GM12892 (cell line): ENCODE measurements around the gene TGDS.
A peak's percentile ranks its signal among the peaks of the same experiment; 100 is the strongest.

Experiments used
- DNase-seq: peaks from one replicate; pipeline ENCODE4 v3.0.0; 2011; ENCODE audit not compliant: insufficient read length
- FAIRE-seq: peaks from 2 replicates; lab custom pipeline; 2011; peaks lifted over from hg19 to GRCh38; lab: Jason Lieb, UNC
- POLR2A ChIP-seq: IDR thresholded peaks from 2 replicates; pipeline ENCODE4 v1.6.1; 2011; ENCODE audit warnings: low read depth, low read length, control low read depth
- POLR2AphosphoS5 ChIP-seq: IDR thresholded peaks from 2 replicates; pipeline ENCODE4 v1.6.1; 2011; ENCODE audit warnings: low read depth, low read length, control low read depth
- TAF1 ChIP-seq: IDR thresholded peaks from 2 replicates; pipeline ENCODE4 v1.6.1; 2011; ENCODE audit warnings: low read depth, mild to moderate bottlenecking, control low read depth, low read length, borderline replicate concordance

Gene TGDS

GRCh38 chr13:94617389-94618000, 21.5 kb upstream of the TGDS start:
- no peak for DNase-seq
- peak; percentile 71 for FAIRE-seq
- TF ChIP-seq POLR2A = no peak
- TF ChIP-seq TAF1 = no peak
- no peak for TF ChIP-seq POLR2AphosphoS5

- no peak for TF ChIP-seq TAF1
- no peak for TF ChIP-seq POLR2AphosphoS5
- TF ChIP-seq POLR2A = no peak
- DNase-seq (no peak), FAIRE-seq (no peak)
Measured at GRCh38 chr13:94613051-94613450, 17.1 kb upstream of the TGDS start.

GRCh38 chr13:94612050-94612449, 16.1 kb upstream of the TGDS start:
- FAIRE-seq = no peak

GRCh38 chr13:94610475-94610874, 14.5 kb upstream of the TGDS start:
- TF ChIP-seq POLR2A (no peak), TAF1 (no peak), POLR2AphosphoS5 (no peak)
- FAIRE-seq = peak; percentile 68
- no peak for DNase-seq

More at GRCh38 chr13:94612050-94612449, 16.1 kb upstream of the TGDS start:
- no peak for DNase-seq
- TF ChIP-seq TAF1 (no peak), POLR2AphosphoS5 (no peak), POLR2A (no peak)

GRCh38 chr13:94609196-94609595, 13.2 kb upstream of the TGDS start:
- no peak for DNase-seq
- no peak for FAIRE-seq
- no peak for TF ChIP-seq POLR2AphosphoS5

- no peak for TF ChIP-seq POLR2A
- no peak for TF ChIP-seq TAF1
- TF ChIP-seq POLR2AphosphoS5 = no peak
- FAIRE-seq (no peak), DNase-seq (no peak)
Measured at GRCh38 chr13:94608586-94608985, 12.6 kb upstream of the TGDS start.

GRCh38 chr13:94607939-94608338, 12.0 kb upstream of the TGDS start:
- FAIRE-seq (no peak), DNase-seq (no peak)
- TF ChIP-seq POLR2AphosphoS5 (no peak), POLR2A (no peak), TAF1 (no peak)

- DNase-seq = no peak
- no peak for FAIRE-seq
- no peak for TF ChIP-seq TAF1
- TF ChIP-seq POLR2AphosphoS5 = no peak
- TF ChIP-seq POLR2A = no peak
Measured at GRCh38 chr13:94607056-94607455, 11.1 kb upstream of the TGDS start.

GRCh38 chr13:94602467-94602866, 6.5 kb upstream of the TGDS start:
- no peak for FAIRE-seq
- TF ChIP-seq POLR2A (no peak), TAF1 (no peak), POLR2AphosphoS5 (no peak)
- no peak for DNase-seq

GRCh38 chr13:94601446-94602431, 5.8 kb upstream of the TGDS start, which contains the start of gene GPR180:
GPR180 (plus strand) TSS chr13:94601857; CDS start chr13:94601928, 71 bp downstream.
- peak; percentile 87 for DNase-seq
- FAIRE-seq = peak; percentile 97
- TF ChIP-seq POLR2A (peak; percentile 79; the same call in 1 of the 2 replicates), TAF1 (no peak; the same call in 1 of the 2 replicates), POLR2AphosphoS5 (0 out of 2 replicates have a peak, but pooled peaks have one; percentile 53)

GRCh38 chr13:94599877-94600276, 3.9 kb upstream of the TGDS start:
- no peak for TF ChIP-seq POLR2AphosphoS5
- TF ChIP-seq TAF1 = no peak
- no peak for TF ChIP-seq POLR2A

GRCh38 chr13:94598281-94598680, 2.3 kb upstream of the TGDS start:
- FAIRE-seq = no peak
- TF ChIP-seq POLR2A (no peak), POLR2AphosphoS5 (no peak), TAF1 (no peak)

More at GRCh38 chr13:94599877-94600276, 3.9 kb upstream of the TGDS start:
- DNase-seq (no peak), FAIRE-seq (no peak)

More at GRCh38 chr13:94598281-94598680, 2.3 kb upstream of the TGDS start:
- DNase-seq = no peak
